GM19452 (cell line): ENCODE results near the gene CYP4B1.

Experiments
- ATAC-seq: cut with Tn5 transposase; IDR thresholded peaks from one replicate; pipeline ENCODE4 v1.9.1; 2021; ENCODE audit not compliant: unreplicated experiment

The CYP4B1 gene

GRCh38 chr1:46793126-46793525, 5.7 kb upstream of the CYP4B1 start:
- no peak for ATAC-seq

GRCh38 chr1:46797696-46798470, 963 bp upstream of the CYP4B1 start:
- ATAC-seq: no peak

GRCh38 chr1:46800742-46801141, 1.9 kb downstream of the CYP4B1 start:
- ATAC-seq: no peak

- ATAC-seq: no peak
Observed at GRCh38 chr1:46801323-46802055, 2.6 kb downstream of the CYP4B1 start.

GRCh38 chr1:46802081-46802480, 3.2 kb downstream of the CYP4B1 start:
- ATAC-seq: no peak

- no peak for ATAC-seq
Observed at GRCh38 chr1:46802901-46803574, 4.2 kb downstream of the CYP4B1 start.

GRCh38 chr1:46804027-46804889, 5.4 kb downstream of the CYP4B1 start:
- no peak for ATAC-seq

- ATAC-seq: no peak
Observed at GRCh38 chr1:46804926-46805325, 6.1 kb downstream of the CYP4B1 start.

- no peak for ATAC-seq
Observed at GRCh38 chr1:46805755-46806154, 6.9 kb downstream of the CYP4B1 start.

GRCh38 chr1:46806196-46807020, 7.6 kb downstream of the CYP4B1 start:
- no peak for ATAC-seq

- ATAC-seq: no peak
Observed at GRCh38 chr1:46807046-46807972, 8.5 kb downstream of the CYP4B1 start.

- no peak for ATAC-seq
Observed at GRCh38 chr1:46809071-46809470, 10.2 kb downstream of the CYP4B1 start.

- ATAC-seq: no peak
Observed at GRCh38 chr1:46809904-46810303, 11.1 kb downstream of the CYP4B1 start.

- no peak for ATAC-seq
Observed at GRCh38 chr1:46810596-46810995, 11.8 kb downstream of the CYP4B1 start.

- no peak for ATAC-seq
Observed at GRCh38 chr1:46811053-46811452, 12.2 kb downstream of the CYP4B1 start.

GRCh38 chr1:46812065-46812963, 13.5 kb downstream of the CYP4B1 start:
- ATAC-seq: no peak

GRCh38 chr1:46812996-46813857, 14.4 kb downstream of the CYP4B1 start:
- no peak for ATAC-seq
